H9 (cell line): ENCODE data around the gene FRY. TPM values are rescaled to one million over a fixed set of nuclear protein-coding genes. Genes with fewer than 3 reads are reported as not detected.

ENCODE experiments used
- DNase-seq: peaks from one replicate; pipeline ENCODE4 v3.0.0-alpha.2; 2017
- H2AFZ ChIP-seq: one replicate; pipeline ENCODE4 v1.6.1; 2013; ENCODE audit warnings: mild to moderate bottlenecking, low read length, control low read depth, moderate library complexity
- H2AK5ac ChIP-seq: 2 replicates; pipeline ENCODE4 v1.6.1; 2013; ENCODE audit warnings: low read length, control low read depth, mixed read lengths; ENCODE audit not compliant: insufficient read length
- H2BK120ac ChIP-seq: one replicate; pipeline ENCODE4 v1.6.1; 2013; ENCODE audit warnings: low read depth, mild to moderate bottlenecking, low read length, control low read depth, inconsistent platforms; ENCODE audit not compliant: poor library complexity, severe bottlenecking
- H2BK12ac ChIP-seq: 2 replicates; pipeline ENCODE4 v1.6.1; 2013; ENCODE audit warnings: low read length, control low read depth, mixed read lengths, low read depth; ENCODE audit not compliant: insufficient read length
- H2BK15ac ChIP-seq: 2 replicates; pipeline ENCODE4 v1.6.1; 2013; ENCODE audit warnings: low read depth, low read length, control low read depth
- H2BK20ac ChIP-seq: one replicate; pipeline ENCODE4 v1.6.1; 2013; ENCODE audit warnings: low read depth, mild to moderate bottlenecking, low read length, control low read depth, inconsistent platforms; ENCODE audit not compliant: poor library complexity, severe bottlenecking
- H2BK5ac ChIP-seq: 2 replicates; pipeline ENCODE4 v1.6.1; 2013; ENCODE audit warnings: low read length, control low read depth, mixed read lengths; ENCODE audit not compliant: insufficient read length
- H3K14ac ChIP-seq: 2 replicates; pipeline ENCODE4 v1.6.1; 2013; ENCODE audit warnings: low read length, control low read depth; ENCODE audit not compliant: insufficient read depth
- H3K18ac ChIP-seq: 2 replicates; pipeline ENCODE4 v1.6.1; 2013; ENCODE audit warnings: low read depth, mild to moderate bottlenecking, mixed read lengths, low read length, control low read depth; ENCODE audit not compliant: insufficient read length
- H3K23ac ChIP-seq: 2 replicates; pipeline ENCODE4 v1.6.1; 2013; ENCODE audit warnings: low read length, control low read depth, mixed read lengths, low read depth; ENCODE audit not compliant: insufficient read length
- H3K23me2 ChIP-seq: 2 replicates; pipeline ENCODE4 v1.6.1; 2013; ENCODE audit warnings: low read depth, mild to moderate bottlenecking, mixed read lengths, low read length, control low read depth; ENCODE audit not compliant: insufficient read length, poor library complexity, severe bottlenecking
- H3K27ac ChIP-seq: 2 replicates; pipeline ENCODE4 v1.5.1; 2013; ENCODE audit warnings: low read length, control low read depth, mixed read lengths, low read depth; ENCODE audit not compliant: insufficient read length
- H3K27me3 ChIP-seq: 2 replicates; pipeline ENCODE4 v1.6.1; 2013; ENCODE audit warnings: low read length, control low read depth, inconsistent platforms; ENCODE audit not compliant: insufficient read depth
- H3K4ac ChIP-seq: 2 replicates; pipeline ENCODE4 v1.6.1; 2013; ENCODE audit warnings: low read depth, mild to moderate bottlenecking, control low read depth, inconsistent platforms, low read length, moderate library complexity
- H3K4me1 ChIP-seq: 2 replicates; pipeline ENCODE4 v1.6.1; 2013; ENCODE audit warnings: low read length, control low read depth, inconsistent platforms; ENCODE audit not compliant: insufficient read depth
- H3K4me2 ChIP-seq: 2 replicates; pipeline ENCODE4 v1.6.1; 2013; ENCODE audit warnings: low read length, control low read depth, mixed read lengths; ENCODE audit not compliant: insufficient read length, insufficient read depth
- H3K56ac ChIP-seq: 2 replicates; pipeline ENCODE4 v1.6.1; 2013; ENCODE audit warnings: low read depth, mild to moderate bottlenecking, mixed read lengths, low read length, control low read depth; ENCODE audit not compliant: insufficient read length
- H3K79me1 ChIP-seq: 2 replicates; pipeline ENCODE4 v1.6.1; 2013; ENCODE audit warnings: low read depth, mild to moderate bottlenecking, moderate library complexity, low read length, control low read depth, inconsistent platforms; ENCODE audit not compliant: insufficient read depth, poor library complexity, severe bottlenecking
- H3K79me2 ChIP-seq: 2 replicates; pipeline ENCODE4 v1.6.1; 2013; ENCODE audit warnings: low read length, control low read depth, inconsistent platforms; ENCODE audit not compliant: insufficient read depth
- H3K9ac ChIP-seq: 2 replicates; pipeline ENCODE4 v1.6.1; 2013; ENCODE audit warnings: low read length, control low read depth, mixed read lengths; ENCODE audit not compliant: insufficient read length; ENCODE audit errors: extremely low read depth
- H3K9me3 ChIP-seq: one replicate; pipeline ENCODE4 v1.6.1; 2013; ENCODE audit warnings: low read depth, low read length, inconsistent platforms; ENCODE audit not compliant: control insufficient read depth
- H3T11ph ChIP-seq: one replicate; pipeline ENCODE4 v1.6.1; 2013; ENCODE audit warnings: mild to moderate bottlenecking, low read length, control low read depth, inconsistent platforms
- H4K20me1 ChIP-seq: one replicate; pipeline ENCODE4 v1.6.1; 2013; ENCODE audit not compliant: control insufficient read depth, insufficient read length, insufficient read depth
- H4K5ac ChIP-seq: 2 replicates; pipeline ENCODE4 v1.6.1; 2013; ENCODE audit warnings: low read depth, mild to moderate bottlenecking, mixed read lengths, low read length, control low read depth; ENCODE audit not compliant: insufficient read length
- H4K8ac ChIP-seq: replicated peaks from 2 replicates; pipeline ENCODE4 v1.6.1; 2013; ENCODE audit warnings: low read length, control low read depth, mixed read lengths, low read depth; ENCODE audit not compliant: insufficient read length
- H4K91ac ChIP-seq: 2 replicates; pipeline ENCODE4 v1.6.1; 2013; ENCODE audit warnings: low read depth, mild to moderate bottlenecking, moderate library complexity, mixed read lengths, low read length, control low read depth; ENCODE audit not compliant: insufficient read length
- H3K27ac Mint-ChIP-seq, 3 experiments: 2 replicates in 2 of 3; 3 replicates in 1 of 3; pipeline ENCODE4 v1.8.0; 2020 to 2021; ENCODE audit warnings: mixed read lengths in 3 of 3, mild to moderate bottlenecking in 1 of 3, moderate library complexity in 1 of 3
- H3K27me3 Mint-ChIP-seq: 2 replicates; pipeline ENCODE4 v1.8.0; 2021; ENCODE audit warnings: low read depth, mild to moderate bottlenecking, moderate library complexity, mixed read lengths
- H3K36me3 Mint-ChIP-seq, 3 experiments: 2 replicates in 2 of 3; 3 replicates in 1 of 3; pipeline ENCODE4 v1.8.0; 2020 to 2021; ENCODE audit warnings: low read depth in 3 of 3, mixed read lengths in 3 of 3; ENCODE audit not compliant: insufficient read depth in 1 of 3
- H3K4me1 Mint-ChIP-seq, 2 experiments: 2 replicates each; pipeline ENCODE4 v1.8.0; 2020; ENCODE audit warnings: mixed read lengths in 2 of 2
- H3K4me3 Mint-ChIP-seq, 2 experiments: 2 replicates in 1 of 2; 3 replicates in 1 of 2; pipeline ENCODE4 v1.8.0; 2020 to 2021; ENCODE audit warnings: mild to moderate bottlenecking in 2 of 2, mixed read lengths in 2 of 2, moderate library complexity in 1 of 2
- H3K9me3 Mint-ChIP-seq, 2 experiments: 2 replicates in 1 of 2; 3 replicates in 1 of 2; pipeline ENCODE4 v1.8.0; 2020; ENCODE audit warnings: mild to moderate bottlenecking in 2 of 2, mixed read lengths in 2 of 2, moderate library complexity in 1 of 2
- CTCF ChIP-seq: fragments of 200-600 bp; sonication (generic); conservative IDR thresholded peaks from 3 replicates; pipeline ENCODE4 v1.8.0; 2021; ENCODE audit warnings: antibody characterized with exemption, mild to moderate bottlenecking
- WGBS: extraction: QIAGEN DNeasy Blood & Tissue Kit; methylation state at CpG from one replicate; pipeline ENCODE4 v1.1.7; 2013; ENCODE audit warnings: missing lambda C conversion rate, low lambda C conversion rate, mixed read lengths; ENCODE audit not compliant: insufficient read length; ENCODE audit errors: extremely low coverage; 5-methylcytosine and 5-hydroxymethylcytosine counted together
- total RNA-seq: library from RNA; stranded (reverse); gene quantifications from 2 replicates; pipeline ENCODE4 v1.2.1, GENCODE V29; 2021

The FRY gene
- total RNA-seq, 1 experiment from 2014 or later, result 5.2 TPM

- no peak overlapping the region for H3K9ac ChIP-seq
- no peak overlapping the region for H3K4me2 ChIP-seq
- no peak overlapping the region for H2BK5ac ChIP-seq
- H3K18ac ChIP-seq, result no peak overlapping the region
- no peaks in the 10 kb centered on the region for H3K79me2 ChIP-seq
- H3K4me1 Mint-ChIP-seq, result no peaks in the 10 kb centered on the region
- H4K20me1 ChIP-seq, result no peaks in the 10 kb centered on the region
- no peak overlapping the region for H3K27ac Mint-ChIP-seq
- no CpG with 5 or more reads among the region's 3 CpGs for WGBS
- no peak overlapping the region for H2BK12ac ChIP-seq
- H3K36me3 Mint-ChIP-seq, result peaks cover 17 to 22% (median 18%) of the 10 kb centered on the region in 3 experiments
- no peak overlapping the region for H2BK15ac ChIP-seq
- no peak for DNase-seq
- no peak overlapping the region for H3K14ac ChIP-seq
- H3K4ac ChIP-seq, result no peak overlapping the region
- H2AK5ac ChIP-seq, result no peak overlapping the region
- H3K23me2 ChIP-seq, result no peaks in the 10 kb centered on the region
- no peaks in the 10 kb centered on the region for H3K27me3 ChIP-seq
- H3K23ac ChIP-seq, result no peak overlapping the region
- H3K9me3 Mint-ChIP-seq, result peaks cover 17 to 20% of the 10 kb centered on the region in 2 experiments
- no peaks in the 10 kb centered on the region for H3K4me1 ChIP-seq
- H2AFZ ChIP-seq, result no peak overlapping the region
- H4K8ac ChIP-seq, result no peak overlapping the region
- H4K5ac ChIP-seq, result no peak overlapping the region
- H4K91ac ChIP-seq, result no peak overlapping the region
- H2BK20ac ChIP-seq, result no peak overlapping the region
- no peaks in the 10 kb centered on the region for H3K27me3 Mint-ChIP-seq
- no peaks in the 10 kb centered on the region for H3K79me1 ChIP-seq
- no peak overlapping the region for H2BK120ac ChIP-seq
- H3K27ac ChIP-seq, result no peak overlapping the region
- H3T11ph ChIP-seq, result no peak overlapping the region
- TF ChIP-seq CTCF, result no peak
- H3K4me3 Mint-ChIP-seq, result no peak overlapping the region
- no peaks in the 10 kb centered on the region for H3K9me3 ChIP-seq
- no peak overlapping the region for H3K56ac ChIP-seq
These were observed 94.7 kb downstream of the FRY start for GRCh38 chr13:32126278-32126677.
